ENCODE results near the gene AMN. TPM values are rescaled to one million over a fixed set of nuclear protein-coding genes. Genes with fewer than 3 reads are reported as not detected.
"Not testable (repeated sequence)": the region's sequence is repeated elsewhere in the genome, so short reads cannot be mapped to it uniquely, and the experiment has no call there.

Gene AMN
- polyA plus RNA-seq, 5 donors: 0.35 to 1.5 (median 1.0) TPM

DNA sequence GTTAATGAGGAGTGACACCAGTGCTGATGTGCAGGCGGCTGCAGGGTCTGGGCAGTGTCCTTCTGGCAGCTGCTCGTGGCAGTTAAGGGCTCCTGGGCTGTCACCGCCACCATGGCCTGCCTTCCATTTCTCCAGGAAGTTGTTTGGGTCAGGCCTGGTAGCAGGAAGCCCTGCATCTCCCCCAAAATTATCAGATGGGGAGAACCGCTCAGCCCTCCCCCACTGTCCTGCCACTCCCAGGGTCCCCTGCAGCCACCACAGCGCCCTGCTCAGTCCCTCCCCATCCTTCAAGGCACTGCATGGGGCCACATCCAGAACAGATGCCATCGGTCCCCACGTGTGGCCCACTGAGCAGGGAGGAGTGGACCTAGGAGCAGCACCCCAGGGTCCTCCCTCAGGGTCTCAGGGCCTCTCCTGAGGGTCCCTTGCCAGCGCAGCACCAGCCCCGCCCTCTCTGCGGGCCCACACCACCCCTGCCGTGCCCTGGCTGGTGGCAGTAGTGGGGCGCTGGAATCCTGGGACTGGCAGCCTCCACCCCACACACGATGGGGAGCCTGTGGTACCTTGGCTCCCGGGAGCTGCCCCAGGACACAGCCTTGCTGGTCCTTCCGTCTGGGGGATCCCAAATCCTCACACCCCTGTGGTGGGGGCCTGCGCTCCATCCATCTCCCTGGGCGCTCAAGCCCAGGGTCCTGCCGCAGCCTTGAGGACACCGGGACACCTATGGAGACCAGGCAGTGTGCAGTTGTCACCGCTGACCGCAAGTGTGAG, 10.3 kb upstream of the AMN start:
- no peak for DNase-seq

DNA sequence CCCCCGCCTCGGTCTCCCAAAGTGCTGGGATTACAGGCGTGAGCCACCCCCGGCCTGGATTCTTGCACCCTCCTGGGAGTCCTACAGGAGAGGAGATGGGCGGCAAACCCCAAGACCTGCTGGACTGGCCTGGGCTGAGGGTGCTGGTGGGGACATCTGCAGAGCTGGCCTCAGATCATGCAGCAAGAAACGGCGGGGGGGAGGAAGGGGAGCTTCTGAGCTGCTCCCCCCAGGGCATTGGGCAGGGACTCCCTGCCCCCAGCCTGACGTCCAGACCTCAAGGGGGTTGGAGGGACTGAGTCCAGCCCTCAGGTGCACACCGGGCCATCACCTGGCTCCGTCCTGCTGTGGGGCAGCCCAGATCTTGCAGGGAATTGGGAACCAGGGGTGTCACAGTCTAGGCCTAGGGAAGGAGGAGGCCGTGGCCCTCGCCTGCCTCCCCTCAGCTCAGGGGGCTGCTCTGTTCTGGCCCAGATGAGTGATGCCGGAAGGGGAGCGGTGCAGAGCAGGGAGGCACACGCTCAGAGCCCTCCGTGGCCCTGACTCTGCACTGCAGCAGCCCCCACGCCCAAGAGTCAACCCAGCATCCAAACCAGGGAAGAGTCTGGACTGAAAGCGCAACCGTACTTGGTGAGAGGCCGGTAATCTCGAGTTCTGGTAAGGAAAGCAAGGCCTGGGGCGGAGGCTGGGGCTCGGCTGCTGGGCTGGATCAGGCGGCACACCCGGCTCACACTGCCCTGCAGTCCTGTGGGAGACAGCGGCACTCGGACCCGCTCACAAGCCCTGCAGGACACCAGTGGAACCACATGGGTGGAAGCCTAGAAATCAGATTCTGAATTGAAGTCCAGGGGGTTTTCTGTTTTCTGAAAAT, 8.9 kb upstream of the AMN start:
- no peak for DNase-seq

DNA sequence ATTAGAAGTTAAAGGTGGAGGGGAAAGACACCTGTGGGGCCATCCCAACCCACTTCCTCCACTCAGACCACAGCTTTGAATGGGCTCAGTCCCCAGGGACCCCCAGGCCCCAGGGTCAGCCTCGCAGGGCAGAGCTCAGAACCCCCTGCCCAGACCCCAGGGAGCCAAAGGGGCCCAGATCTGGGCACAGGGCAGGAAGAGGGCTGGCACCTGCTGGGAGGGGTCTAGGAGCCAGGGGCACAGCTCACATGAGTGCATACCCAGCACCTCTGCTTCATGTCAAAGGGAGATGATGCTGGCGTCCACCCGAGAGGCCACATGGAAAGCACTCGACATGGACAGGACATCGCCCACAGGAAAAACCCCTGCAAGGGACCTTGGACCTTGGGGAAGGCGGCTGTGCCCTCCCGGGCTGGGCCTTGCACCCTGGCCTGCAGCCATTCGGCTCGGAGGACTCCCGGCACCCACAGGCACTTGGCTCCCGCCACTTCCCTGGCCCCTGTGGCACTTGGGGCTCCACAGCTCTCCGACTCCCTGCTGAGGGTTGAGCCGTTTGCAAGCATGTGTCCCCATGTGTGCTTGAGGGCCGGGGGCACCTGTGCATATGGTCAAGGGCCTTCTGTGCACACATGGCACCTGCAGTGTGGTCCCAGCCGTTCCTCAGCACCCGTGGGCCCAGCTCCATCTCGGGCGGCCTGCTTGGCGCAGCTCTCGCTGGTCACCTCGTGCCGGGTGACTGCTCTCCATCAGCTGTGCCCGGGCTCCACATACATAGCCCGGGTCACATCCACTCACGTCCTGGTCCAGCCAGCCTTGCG, 7.8 kb upstream of the AMN start:
- no peak for DNase-seq

DNA sequence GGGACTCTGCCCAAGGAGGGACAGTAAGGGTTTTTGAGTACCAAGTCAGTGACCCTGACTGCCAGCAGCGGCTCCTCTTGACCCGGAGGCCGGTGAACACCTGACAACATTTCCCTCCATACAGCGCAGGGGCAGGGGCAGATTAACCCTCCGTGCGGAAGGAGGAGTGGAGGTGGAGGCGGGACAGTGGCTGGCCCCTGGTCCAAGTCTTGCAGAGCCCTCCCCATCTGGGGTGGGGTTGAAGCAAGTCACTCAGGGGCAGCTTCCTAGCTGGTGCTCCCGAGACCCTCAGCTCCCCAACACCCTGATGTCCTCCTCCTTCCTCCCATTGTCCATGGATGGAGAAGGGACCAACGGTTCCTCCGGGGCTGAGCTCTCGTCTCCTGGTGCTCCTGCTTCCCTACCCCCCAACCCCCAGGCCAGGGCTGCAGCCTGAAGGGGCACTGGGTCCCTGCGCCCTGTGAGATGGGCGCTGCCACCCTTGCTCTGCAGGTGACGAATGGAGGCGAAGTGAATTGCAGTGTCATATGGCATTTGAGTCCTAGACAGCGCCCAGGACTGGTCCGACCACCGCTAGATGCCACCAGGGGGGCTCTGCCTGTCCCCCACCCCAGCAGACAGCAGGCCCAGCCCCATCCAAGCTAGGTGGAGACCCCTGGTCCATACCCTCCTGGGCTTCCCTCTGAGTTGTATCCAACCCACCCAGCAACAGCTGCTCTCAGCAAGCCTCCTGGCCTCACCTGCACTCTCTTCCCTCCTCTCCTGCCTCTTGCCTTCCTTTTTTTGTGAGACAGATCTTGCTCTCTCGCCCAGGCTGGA, 7.0 kb upstream of the AMN start:
- DNase-seq: no peak

DNA sequence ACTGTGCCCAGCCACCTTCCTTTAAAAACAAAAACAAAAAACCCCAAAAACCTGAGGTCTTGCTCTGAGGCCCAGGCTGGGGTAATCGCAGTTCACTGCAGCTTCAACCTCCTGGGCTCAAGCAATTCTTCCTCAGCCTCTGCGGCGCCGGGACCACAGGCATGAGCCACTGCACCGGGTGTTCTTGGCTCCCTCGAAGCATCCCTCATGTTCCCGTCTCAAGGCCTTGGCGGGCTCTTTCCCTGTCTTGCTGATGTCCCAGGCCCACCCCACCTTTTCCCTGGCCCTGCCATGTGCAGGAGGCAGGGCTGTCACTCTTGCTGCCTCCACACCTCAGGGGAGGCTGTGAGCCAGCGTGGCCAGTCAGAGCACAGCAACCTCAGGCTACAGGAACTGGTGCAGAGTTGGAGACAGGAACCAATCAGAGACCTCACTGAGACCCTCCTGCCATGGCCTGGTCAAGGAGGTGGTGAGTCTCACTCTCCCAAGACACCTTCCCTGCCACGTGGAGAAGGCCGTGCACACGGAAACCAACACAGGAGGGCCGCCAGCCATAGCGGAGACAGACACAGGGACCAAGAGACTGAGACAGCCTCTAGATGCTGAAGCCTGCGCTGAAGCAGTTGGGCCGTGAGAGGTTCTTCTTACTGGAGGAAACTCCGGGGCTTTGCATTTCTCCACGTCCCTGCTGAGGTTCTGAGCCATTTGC, 6.0 kb upstream of the AMN start:
- DNase-seq: no peak

DNA sequence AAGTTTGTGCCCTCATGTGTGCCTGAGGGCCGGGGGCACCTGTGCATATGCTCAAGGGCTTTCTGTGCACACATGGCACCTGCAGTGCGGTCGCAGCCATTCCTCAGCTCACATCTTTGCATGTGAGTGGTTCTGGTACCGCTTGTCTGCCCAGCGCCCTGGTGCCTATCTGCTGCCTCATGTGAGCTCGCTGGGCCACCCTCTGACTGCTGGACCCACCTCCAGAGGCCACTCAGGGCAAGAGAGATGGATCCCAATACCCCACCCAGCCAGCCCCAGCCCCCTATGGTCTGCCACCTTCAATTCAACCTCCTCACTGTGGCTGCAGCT, 5.4 kb upstream of the AMN start:
- no peak for DNase-seq

DNA sequence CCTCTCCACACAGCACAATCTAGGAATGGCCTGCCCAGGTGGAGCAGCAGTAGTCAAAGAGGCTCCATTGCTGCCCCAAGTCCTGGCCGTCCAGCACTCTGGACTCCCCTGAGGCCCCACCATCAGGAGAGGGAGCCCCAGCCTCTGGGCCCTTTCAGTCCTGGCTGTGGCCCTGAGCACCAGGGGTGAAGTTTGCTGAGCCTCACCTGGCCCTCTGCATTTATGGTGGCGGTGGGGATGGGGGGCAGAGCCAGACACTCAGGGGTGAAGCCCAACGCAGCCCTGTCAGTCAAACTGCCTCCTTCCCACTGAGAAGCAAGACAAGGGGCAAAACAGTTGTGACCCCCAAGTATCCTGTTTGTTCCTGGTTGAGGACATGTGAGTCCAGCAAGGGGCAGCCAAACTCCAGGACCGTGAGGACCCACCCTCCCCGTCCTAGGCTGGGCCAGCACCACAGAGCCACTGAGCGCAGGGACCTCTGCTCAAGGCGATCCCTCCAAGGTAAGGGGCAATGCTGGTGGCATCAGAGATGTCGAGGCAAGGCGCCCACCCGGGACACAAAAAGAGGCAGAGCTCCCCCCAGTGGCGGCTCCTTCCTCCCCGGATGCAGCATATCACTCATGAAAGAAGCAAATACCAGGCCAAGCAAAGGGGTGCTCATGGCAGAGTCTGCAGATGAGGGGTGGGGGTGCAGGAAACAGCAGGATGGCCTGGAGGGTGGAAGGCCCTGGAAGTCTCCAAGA, 4.8 kb upstream of the AMN start:
- DNase-seq: peak in 1 of 2 donors; percentile 31

DNA sequence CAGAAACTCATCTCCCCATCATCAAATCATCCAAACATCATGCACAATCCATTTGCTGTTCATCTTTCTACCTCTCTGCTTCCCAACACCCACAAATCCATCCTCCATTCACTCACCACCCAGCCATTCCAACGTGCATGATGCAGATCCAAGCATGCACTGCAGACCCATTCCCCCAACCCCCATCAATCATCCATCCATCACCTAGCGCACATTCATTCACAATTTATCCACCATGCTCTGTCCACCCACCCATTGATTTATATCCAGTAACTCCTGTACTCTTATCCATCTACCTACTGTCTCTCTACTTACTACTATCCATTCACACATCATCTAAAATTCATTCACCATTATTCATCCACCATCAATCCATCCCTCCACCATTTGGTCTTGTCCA, 4.0 kb upstream of the AMN start:
- DNase-seq: no peak

DNA sequence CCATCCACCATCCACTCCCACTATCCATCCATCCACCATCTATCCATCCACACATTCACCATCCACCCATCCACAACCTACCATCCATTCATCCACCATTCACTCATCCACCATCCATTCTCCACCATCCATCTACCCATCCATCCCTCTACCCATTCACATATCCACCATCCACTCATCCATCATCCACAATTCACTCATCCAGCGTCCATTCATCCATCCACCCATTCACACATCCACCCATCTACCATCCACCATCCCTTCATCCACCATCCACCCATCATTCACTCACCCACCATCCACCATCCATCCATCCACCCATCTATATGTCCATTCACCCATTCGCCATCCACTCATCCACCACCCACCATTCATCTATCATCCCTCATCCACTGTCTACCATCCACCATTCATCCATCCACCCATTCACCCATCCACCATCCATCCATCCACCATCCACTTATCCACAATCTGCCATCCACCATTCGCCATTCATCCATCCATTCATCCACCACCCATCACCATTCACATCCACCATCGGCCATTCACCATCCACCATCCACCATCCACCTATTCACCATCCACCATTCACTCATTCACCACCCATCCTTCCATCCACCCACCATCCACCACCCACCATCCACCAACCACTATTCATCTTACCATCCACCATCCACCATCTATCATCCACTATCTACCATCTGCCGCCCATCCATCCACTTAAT, 2.0 kb upstream of the AMN start:
- no peak for DNase-seq

DNA sequence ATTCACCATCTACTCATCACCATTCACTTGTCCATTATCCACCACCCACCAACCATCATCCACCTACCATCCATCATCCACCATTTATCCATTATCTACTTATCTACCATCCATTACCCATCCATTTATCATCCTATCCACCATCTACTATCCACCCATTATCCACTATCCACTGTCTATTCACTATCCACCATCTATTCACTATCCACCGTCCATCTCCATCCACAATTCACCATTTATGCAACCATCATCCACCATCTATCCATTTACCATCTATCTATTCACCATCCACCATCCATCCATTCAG, 1.5 kb upstream of the AMN start:
- DNase-seq: no peak

DNA sequence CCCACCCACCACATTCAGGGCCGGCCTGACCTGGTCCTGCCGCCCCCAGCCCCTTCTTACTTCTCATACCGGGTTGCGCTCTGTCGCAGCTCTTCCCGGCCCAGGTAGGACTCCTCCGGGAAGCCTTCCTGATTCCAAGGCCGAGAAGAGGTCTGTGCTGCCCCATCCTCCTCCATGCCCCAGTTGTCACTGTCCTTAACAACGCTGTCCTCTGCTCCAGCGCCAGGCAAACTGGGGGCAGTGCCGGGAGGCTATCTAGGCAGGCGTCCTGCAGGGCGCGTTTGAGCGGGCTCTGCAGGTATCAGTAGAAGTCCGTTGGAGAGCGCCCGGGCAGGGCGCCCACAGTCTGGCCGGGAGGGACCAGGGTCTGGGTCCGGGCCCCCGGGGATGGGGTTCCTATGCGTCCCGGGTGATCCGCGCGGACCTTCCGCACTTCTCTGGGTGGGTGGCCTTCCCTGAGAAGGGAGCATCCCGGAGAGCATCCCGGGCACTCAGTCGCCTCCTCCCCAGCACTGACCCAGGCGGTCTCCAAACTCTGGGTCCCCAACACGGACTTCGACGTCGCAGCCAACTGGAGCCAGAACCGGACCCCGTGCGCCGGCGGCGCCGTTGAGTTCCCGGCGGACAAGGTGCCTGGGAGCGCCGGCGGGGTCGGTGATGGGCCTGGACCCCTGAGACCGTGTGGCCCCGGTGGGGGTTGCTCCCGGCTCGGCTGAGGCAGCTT, 900 bp downstream of the AMN start:
- DNase-seq: no peak

DNA sequence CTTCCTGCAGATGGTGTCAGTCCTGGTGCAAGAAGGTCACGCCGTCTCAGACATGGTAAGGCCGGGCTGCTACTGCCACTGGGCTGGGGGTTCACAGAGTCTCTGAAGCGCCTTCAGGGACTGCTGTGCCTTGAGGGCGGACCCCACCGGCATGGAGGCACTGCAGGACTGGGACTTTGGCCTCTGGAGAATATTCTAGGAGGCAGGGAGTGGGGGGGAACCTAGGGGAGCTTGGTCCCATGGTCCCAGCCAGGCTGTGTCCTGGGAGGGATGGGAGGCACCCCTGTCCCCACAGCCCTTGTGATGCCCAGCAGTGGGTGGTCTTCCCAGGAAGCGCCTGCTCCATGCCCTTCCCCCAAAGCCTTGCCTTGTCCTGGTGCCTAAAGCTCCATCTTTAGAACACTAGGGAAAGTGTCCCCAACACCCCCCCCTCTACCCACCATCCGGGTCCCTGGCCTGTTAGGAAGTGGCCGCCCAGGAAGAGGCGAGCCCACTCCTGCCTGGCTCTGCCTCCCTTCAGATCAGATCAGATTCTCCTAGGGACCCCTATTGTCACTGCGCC, 1.5 kb downstream of the AMN start:
- DNase-seq: no peak

DNA sequence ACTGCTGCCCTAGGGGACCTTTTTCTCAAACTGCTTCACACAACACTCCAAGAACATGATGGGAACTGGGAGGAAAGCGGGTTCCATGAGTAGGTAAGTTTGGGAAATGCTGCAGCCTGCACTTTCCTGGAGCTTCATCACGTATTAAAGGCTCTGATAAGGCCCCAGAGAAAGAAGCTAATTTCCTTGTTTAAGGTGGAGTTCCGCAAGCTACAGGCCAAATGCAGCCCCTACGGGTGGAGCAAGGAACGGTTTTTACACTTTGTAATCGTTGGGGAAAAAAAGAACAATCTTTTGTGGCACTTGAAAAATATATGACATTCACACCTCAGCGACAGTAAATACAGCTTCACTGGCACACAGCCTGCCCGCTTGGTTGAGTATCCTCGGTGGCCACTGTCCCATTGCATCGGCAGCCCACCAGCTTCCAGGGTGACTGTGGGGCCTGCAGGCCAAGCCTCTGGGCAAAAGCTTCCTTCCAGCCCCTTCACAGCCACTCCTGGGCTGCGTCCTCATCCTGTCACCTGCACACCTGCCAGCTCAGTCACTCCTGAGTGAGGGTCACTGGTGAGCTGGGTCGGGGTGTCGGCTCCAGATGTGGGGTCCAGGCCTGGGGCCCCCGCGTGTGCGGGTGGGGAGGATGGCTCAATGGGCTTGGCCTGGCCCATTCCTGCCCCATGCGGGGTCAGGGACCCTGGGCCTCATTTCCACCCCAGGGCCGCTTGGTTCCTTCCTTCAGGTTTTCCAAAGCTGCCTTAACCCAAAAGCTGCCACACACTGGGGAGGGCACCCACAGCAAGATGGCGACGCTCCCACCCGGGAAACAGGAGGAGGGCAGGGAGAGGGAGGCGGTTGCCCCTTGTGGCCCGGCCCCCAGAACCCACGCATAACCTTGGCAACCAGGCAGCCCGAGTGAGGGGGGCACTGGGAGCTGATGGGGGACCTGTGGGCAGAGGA, 2.4 kb downstream of the AMN start:
- DNase-seq: no peak

DNA sequence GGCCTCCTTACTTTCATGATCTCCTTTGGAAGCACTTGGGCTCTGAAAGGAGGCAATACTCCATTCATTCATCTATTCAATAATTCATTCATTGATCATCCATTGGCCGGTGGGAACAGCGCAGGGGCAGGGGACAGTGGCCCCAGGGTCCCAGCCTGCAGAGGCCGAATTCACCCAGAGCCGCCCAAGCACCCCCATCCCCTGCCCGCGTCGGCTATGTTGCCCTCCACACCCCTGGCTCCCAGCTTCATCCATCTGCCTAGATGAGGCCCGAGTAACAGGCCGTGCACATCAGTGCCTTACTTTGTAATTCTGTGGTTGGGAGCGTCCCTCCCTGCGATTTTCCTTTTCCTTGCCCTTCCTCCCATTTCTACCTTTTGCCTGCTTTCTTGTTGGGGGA, 3.2 kb downstream of the AMN start:
- DNase-seq: no peak

DNA sequence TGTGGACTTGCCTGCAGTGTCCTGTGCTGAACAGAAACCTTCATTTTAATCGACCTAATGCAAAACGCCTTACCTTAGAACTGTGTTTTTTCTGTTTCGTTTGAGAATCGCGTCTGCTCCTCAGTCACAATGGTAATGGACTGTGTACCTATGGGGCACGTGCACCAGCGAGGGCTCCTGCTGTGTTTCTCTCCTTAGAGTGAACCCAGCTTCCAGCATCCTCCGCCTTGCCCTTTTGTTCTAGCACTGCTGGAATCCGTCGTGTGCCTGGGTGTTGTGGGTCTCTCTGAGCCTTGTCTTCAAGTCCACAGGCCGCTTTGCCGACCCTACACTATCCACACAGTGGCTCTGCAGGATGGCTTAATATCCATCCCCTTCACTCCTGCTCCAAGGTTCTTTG, 3.6 kb downstream of the AMN start:
- no peak for DNase-seq

DNA sequence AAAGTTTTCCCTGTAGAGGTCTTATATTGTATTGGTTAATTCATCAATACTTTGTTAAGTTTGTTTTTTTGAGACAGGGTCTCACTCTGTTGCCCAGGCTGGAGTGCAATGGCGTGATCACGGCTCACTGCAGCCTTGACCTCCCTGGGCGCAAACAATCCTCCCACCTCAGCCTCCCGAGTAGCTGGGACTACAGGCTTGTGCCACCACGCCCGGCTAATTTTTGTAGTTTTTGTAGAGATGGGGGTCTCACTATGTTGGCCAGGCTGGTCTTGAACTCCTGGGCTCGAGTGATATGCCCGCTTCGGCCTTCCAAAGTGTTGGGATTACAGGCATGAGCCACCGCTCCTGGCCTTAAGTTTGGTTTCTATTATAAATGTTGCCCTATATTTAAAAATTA, 4.4 kb downstream of the AMN start:
- DNase-seq: not testable (repeated sequence)

DNA sequence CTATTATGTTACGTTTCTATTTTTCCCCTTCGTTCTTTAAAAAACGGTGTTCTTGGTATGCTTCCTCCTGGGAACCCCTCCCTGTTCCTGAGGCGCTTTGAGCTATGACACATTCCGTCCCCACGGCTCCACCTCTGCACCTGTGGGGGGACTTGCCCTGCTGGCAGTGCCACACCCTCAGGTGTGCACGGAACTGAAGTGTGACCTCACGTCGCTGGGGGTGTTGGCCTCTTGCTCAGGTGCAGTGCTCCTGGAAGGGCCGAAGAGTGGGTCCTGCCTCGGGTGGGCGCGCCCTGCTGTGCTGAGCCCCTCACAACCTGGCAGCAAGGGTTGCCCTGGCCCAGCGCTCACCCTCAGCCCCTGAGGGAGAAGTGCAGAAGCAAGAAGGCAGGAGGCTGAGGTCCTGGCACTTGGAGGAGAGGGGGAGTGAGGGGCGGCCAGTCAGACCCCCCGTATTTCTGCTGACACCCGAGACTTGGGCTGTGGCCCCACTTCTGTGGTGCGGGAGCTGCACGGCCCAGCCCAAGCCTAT, 4.9 kb downstream of the AMN start:
- DNase-seq: no peak
